Fibroblast of lung (primary cell): ENCODE results near the gene BMP7. TPM values are rescaled to one million over a fixed set of nuclear protein-coding genes. Genes with fewer than 3 reads are reported as not detected.

Experiments used
- DNase-seq, 2 donors: peaks; one replicate each; pipeline versions ENCODE4 v3.0.0 to v3.0.0-alpha.2; 2010; ENCODE audit warnings: low read depth in 2 of 2
- H2AFZ ChIP-seq: 2 replicates; pipeline ENCODE4 v1.5.1; 2012; ENCODE audit warnings: low read length, control low read depth, inconsistent platforms
- H3K27ac ChIP-seq: 2 replicates; pipeline ENCODE4 v1.5.1; 2011; ENCODE audit warnings: low read length, control low read depth; ENCODE audit not compliant: insufficient read depth
- H3K27me3 ChIP-seq: 2 replicates; pipeline ENCODE4 v1.5.1; 2011; ENCODE audit warnings: mild to moderate bottlenecking, low read length; ENCODE audit not compliant: control insufficient read depth, insufficient read depth
- H3K36me3 ChIP-seq: 2 replicates; pipeline ENCODE4 v1.5.1; 2011; ENCODE audit warnings: low read length; ENCODE audit not compliant: control insufficient read depth, insufficient read depth
- H3K4me1 ChIP-seq: 2 replicates; pipeline ENCODE4 v1.5.1; 2011; ENCODE audit warnings: low read length; ENCODE audit not compliant: control insufficient read depth, insufficient read depth; ENCODE audit errors: extremely low read depth
- H3K4me2 ChIP-seq: 2 replicates; pipeline ENCODE4 v1.5.1; 2011; ENCODE audit warnings: low read length, control low read depth; ENCODE audit not compliant: insufficient read depth; ENCODE audit errors: extremely low read depth
- H3K4me3 ChIP-seq, 4 experiments: fragments of 200-600 bp in 1 of 4; sonication (generic) in 1 of 4; replicated peaks in 1 of 4; 2 replicates each; pipeline ENCODE4 v1.5.1; 2011 to 2016; ENCODE audit warnings: low read length in 4 of 4, low read depth in 3 of 4, mild to moderate bottlenecking in 3 of 4, control low read depth in 2 of 4, inconsistent platforms in 1 of 4, mixed read lengths in 1 of 4; ENCODE audit not compliant: insufficient read depth in 1 of 4; ENCODE audit errors: control extremely low read depth in 1 of 4
- H3K79me2 ChIP-seq: 2 replicates; pipeline ENCODE4 v1.5.1; 2012; ENCODE audit warnings: mild to moderate bottlenecking, low read length, inconsistent platforms; ENCODE audit not compliant: control insufficient read depth, insufficient read depth
- H3K9ac ChIP-seq: 2 replicates; pipeline ENCODE4 v1.5.1; 2011; ENCODE audit warnings: mild to moderate bottlenecking, low read length, control low read depth; ENCODE audit not compliant: insufficient read depth
- H3K9me3 ChIP-seq: 2 replicates; pipeline ENCODE4 v1.5.1; 2012; ENCODE audit warnings: low read depth, low read length; ENCODE audit not compliant: control insufficient read depth, insufficient read depth
- H4K20me1 ChIP-seq: 2 replicates; pipeline ENCODE4 v1.5.1; 2011; ENCODE audit warnings: low read length; ENCODE audit not compliant: control insufficient read depth, insufficient read depth; ENCODE audit errors: extremely low read depth
- CTCF ChIP-seq, 2 donors: IDR thresholded peaks in 1 of 2; conservative IDR thresholded peaks in 1 of 2; 1 replicate in 1 of 2; 2 replicates in 1 of 2; pipeline ENCODE4 v1.5.1; 2011 to 2012; ENCODE audit warnings: low read length in 2 of 2, control low read depth in 1 of 2, inconsistent platforms in 1 of 2, low read depth in 1 of 2, mild to moderate bottlenecking in 1 of 2
- EZH2 ChIP-seq: IDR thresholded peaks from 2 replicates; pipeline ENCODE4 v1.5.1; 2012; ENCODE audit warnings: low read length, control low read depth, mild to moderate bottlenecking; ENCODE audit errors: missing control alignments
- polyA plus RNA-seq, 2 donors: library from polyadenylated mRNA; depleted of rRNA in 1 of 2; stranded (reverse) in 1 of 2; unstranded in 1 of 2; fragments of >200 nt; gene quantifications; 2 replicates each; pipeline ENCODE4 v1.2.1, GENCODE V29; 2011 to 2012; ENCODE audit warnings: missing spikeins in 1 of 2
- total RNA-seq: library from RNA; depleted of rRNA; stranded (reverse); fragments of >200 nt; gene quantifications from 2 replicates; pipeline ENCODE4 v1.2.1, GENCODE V29; 2014

BMP7 gene
- total and polyA plus RNA-seq, 2 donors (not counting 1 experiment from before 2014, with no cell fraction given): not detected

- H3K27ac ChIP-seq: no peak overlapping the region
- no peaks in the 10 kb centered on the region for H3K36me3 ChIP-seq
- H3K79me2 ChIP-seq: no peaks in the 10 kb centered on the region
- no peak overlapping the region for H3K4me3 ChIP-seq
- H3K4me2 ChIP-seq: no peak overlapping the region
- H4K20me1 ChIP-seq: no peaks in the 10 kb centered on the region
- no peak overlapping the region for H2AFZ ChIP-seq
- no peaks in the 10 kb centered on the region for H3K27me3 ChIP-seq
- no peak overlapping the region for H3K9ac ChIP-seq
- TF ChIP-seq CTCF (conservative IDR thresholded peaks at IDR 0.05 in 1 of 2, IDR thresholded peaks at IDR 0.05 in 1 of 2; ENCODE audit: low read depth in 1 of 2, low read length in 2 of 2) (no peak), EZH2 (no peak)
- no peaks in the 10 kb centered on the region for H3K9me3 ChIP-seq
- H3K4me1 ChIP-seq: no peaks in the 10 kb centered on the region
- no peak for DNase-seq
Observed at GRCh38 chr20:57157106-57157691, 109.2 kb downstream of the BMP7 start.

GRCh38 chr20:57156011-57156729 is 110.3 kb downstream of the BMP7 start:
- DNase-seq: no peak
- Histone ChIP-seq H3K4me2 (no peak overlapping the region), H3K79me2 (no peaks in the 10 kb centered on the region), H3K27me3 (no peaks in the 10 kb centered on the region), H3K9ac (no peak overlapping the region), H2AFZ (no peak overlapping the region), H3K27ac (no peak overlapping the region), H3K4me3 (no peak overlapping the region), H3K36me3 (no peaks in the 10 kb centered on the region), H3K4me1 (no peaks in the 10 kb centered on the region), H4K20me1 (no peaks in the 10 kb centered on the region), H3K9me3 (no peaks in the 10 kb centered on the region)
- TF ChIP-seq EZH2 (no peak), CTCF (conservative IDR thresholded peaks at IDR 0.05 in 1 of 2, IDR thresholded peaks at IDR 0.05 in 1 of 2; ENCODE audit: low read depth in 1 of 2, low read length in 2 of 2) (no peak)

- no peak for DNase-seq
- Histone ChIP-seq H3K4me2 (no peak overlapping the region), H3K36me3 (no peaks in the 10 kb centered on the region), H4K20me1 (no peaks in the 10 kb centered on the region), H2AFZ (no peak overlapping the region), H3K27me3 (no peaks in the 10 kb centered on the region), H3K9me3 (no peaks in the 10 kb centered on the region), H3K27ac (no peak overlapping the region), H3K79me2 (no peaks in the 10 kb centered on the region), H3K4me1 (no peaks in the 10 kb centered on the region), H3K9ac (no peak overlapping the region), H3K4me3 (no peak overlapping the region)
- TF ChIP-seq CTCF (conservative IDR thresholded peaks at IDR 0.05 in 1 of 2, IDR thresholded peaks at IDR 0.05 in 1 of 2; ENCODE audit: low read depth in 1 of 2, low read length in 2 of 2): no peak
- TF ChIP-seq EZH2: no peak
Observed at GRCh38 chr20:57155415-57155814, 111.0 kb downstream of the BMP7 start.
